ENCODE measurements around the gene GABARAP.

Gene GABARAP

GRCh38 chr17:7216242-7217112 is 25.8 kb downstream of the GABARAP start:
- no peak overlapping the region for H3K4me3 ChIP-seq (ENCODE audit: low read depth, low read length)
- DNase-seq (ENCODE audit: low read depth) = no peak
- TF ChIP-seq CTCF (IDR thresholded peaks at IDR 0.05; ENCODE audit: insufficient read depth, low read depth, low read length, missing control alignments) = no peak

- TF ChIP-seq CTCF (IDR thresholded peaks at IDR 0.05; ENCODE audit: insufficient read depth, low read depth, low read length, missing control alignments) = no peak
- H3K4me3 ChIP-seq (ENCODE audit: low read depth, low read length) = no peak overlapping the region
- no peak for DNase-seq (ENCODE audit: low read depth)
These were observed 26.5 kb downstream of the GABARAP start for GRCh38 chr17:7215652-7216180.

- no peak overlapping the region for H3K4me3 ChIP-seq (ENCODE audit: low read depth, low read length)
- no peak for DNase-seq (ENCODE audit: low read depth)
- no peak for TF ChIP-seq CTCF (IDR thresholded peaks at IDR 0.05; ENCODE audit: insufficient read depth, low read depth, low read length, missing control alignments)
These were observed 27.1 kb downstream of the GABARAP start for GRCh38 chr17:7215136-7215638.

- DNase-seq (ENCODE audit: low read depth) = peak; percentile 98
- TF ChIP-seq CTCF (IDR thresholded peaks at IDR 0.05; ENCODE audit: insufficient read depth, low read depth, low read length, missing control alignments) = peak; percentile 48
- peak overlapping the region; percentile 48 for H3K4me3 ChIP-seq (ENCODE audit: low read depth, low read length)
These were observed 27.7 kb downstream of the GABARAP start for GRCh38 chr17:7214300-7215135.

- peak overlapping the region; percentile 44 for H3K4me3 ChIP-seq (ENCODE audit: low read depth, low read length)
These were observed 28.4 kb downstream of the GABARAP start for GRCh38 chr17:7213895-7214299.

More at GRCh38 chr17:7213895-7214299, 28.4 kb downstream of the GABARAP start:
- TF ChIP-seq CTCF (IDR thresholded peaks at IDR 0.05; ENCODE audit: insufficient read depth, low read depth, low read length, missing control alignments) = peak; percentile 52
- peak; percentile 81 for DNase-seq (ENCODE audit: low read depth)
